Osteoblast (primary cell): ENCODE measurements around the gene ZNF880. TPM values are rescaled to one million over a fixed set of nuclear protein-coding genes. Genes with fewer than 3 reads are reported as not detected.

ENCODE experiments used
- DNase-seq: peaks from one replicate; pipeline ENCODE4 v3.0.0; 2011; ENCODE audit warnings: low spot score, mixed read lengths; ENCODE audit not compliant: insufficient read length; ENCODE audit errors: missing footprints
- H2AFZ ChIP-seq: 2 replicates; pipeline ENCODE4 v1.6.0; 2011; ENCODE audit warnings: mild to moderate bottlenecking, low read length
- H3K27ac ChIP-seq: 2 replicates; pipeline ENCODE4 v1.5.1; 2011; ENCODE audit warnings: mild to moderate bottlenecking, low read depth, low read length, moderate library complexity
- H3K27me3 ChIP-seq: 2 replicates; pipeline ENCODE4 v1.6.0; 2012; ENCODE audit warnings: mild to moderate bottlenecking, control low read depth, inconsistent platforms, low read length, moderate library complexity; ENCODE audit not compliant: insufficient read depth
- H3K36me3 ChIP-seq: 2 replicates; pipeline ENCODE4 v1.5.1; 2011; ENCODE audit warnings: mild to moderate bottlenecking, low read length, control low read depth, moderate library complexity; ENCODE audit not compliant: insufficient read depth
- H3K4me1 ChIP-seq: 2 replicates; pipeline ENCODE4 v1.5.1; 2011; ENCODE audit warnings: mild to moderate bottlenecking, low read length, control low read depth, moderate library complexity; ENCODE audit not compliant: insufficient read depth
- H3K4me2 ChIP-seq: 2 replicates; pipeline ENCODE4 v1.6.0; 2011; ENCODE audit warnings: mild to moderate bottlenecking, low read length; ENCODE audit not compliant: insufficient read depth
- H3K4me3 ChIP-seq: fragments of 200-600 bp; sonication (generic); 3 replicates; pipeline ENCODE4 v1.5.1; 2012; ENCODE audit warnings: mild to moderate bottlenecking, low read length, inconsistent platforms; ENCODE audit not compliant: insufficient read depth
- H3K79me2 ChIP-seq: 2 replicates; pipeline ENCODE4 v1.6.0; 2012; ENCODE audit warnings: mild to moderate bottlenecking, low read length, control low read depth, inconsistent platforms; ENCODE audit not compliant: insufficient read depth
- H3K9me3 ChIP-seq: 2 replicates; pipeline ENCODE4 v1.5.1; 2011; ENCODE audit warnings: low read depth, low read length, control low read depth
- H4K20me1 ChIP-seq: 2 replicates; pipeline ENCODE4 v1.6.0; 2012; ENCODE audit warnings: mild to moderate bottlenecking, low read length, control low read depth; ENCODE audit not compliant: insufficient read depth
- CTCF ChIP-seq: IDR thresholded peaks from 2 replicates; pipeline ENCODE4 v1.5.1; 2011; ENCODE audit warnings: mild to moderate bottlenecking, low read depth, low read length, moderate library complexity; ENCODE audit errors: extremely low read depth
- small RNA-seq: library from RNA; depleted of rRNA; stranded (forward); fragments of <200 nt; gene quantifications from one replicate; pipeline ENCODE3, GENCODE V24; 2012
- total RNA-seq: library from RNA; depleted of rRNA; stranded (reverse); fragments of >200 nt; gene quantifications from 2 replicates; pipeline ENCODE4 v1.2.3, GENCODE V29; 2012

The ZNF880 gene
- total RNA-seq, 1 donor: 18.5 TPM

GRCh38 chr19:52415711-52416110, 46.0 kb downstream of the ZNF880 start:
- peaks cover 16% of the 10 kb centered on the region for H3K36me3 ChIP-seq
- no peaks in the 10 kb centered on the region for H3K4me1 ChIP-seq
- H3K79me2 ChIP-seq: no peaks in the 10 kb centered on the region
- H3K27ac ChIP-seq: no peak overlapping the region
- H3K4me3 ChIP-seq: no peak overlapping the region
- DNase-seq: no peak
- peaks cover 33% of the 10 kb centered on the region for H3K9me3 ChIP-seq
- H4K20me1 ChIP-seq: no peaks in the 10 kb centered on the region
- TF ChIP-seq CTCF: no peak
- H2AFZ ChIP-seq: no peak overlapping the region
- no peak overlapping the region for H3K4me2 ChIP-seq
- H3K27me3 ChIP-seq: no peaks in the 10 kb centered on the region

GRCh38 chr19:52428937-52429336, 59.2 kb downstream of the ZNF880 start, which contains the start of gene ZNF534:
ZNF534 (plus strand) TSS chr19:52429148; CDS start chr19:52431475, 2,327 bp downstream.
- H4K20me1 ChIP-seq: no peaks in the 10 kb centered on the region
- no peak for TF ChIP-seq CTCF
- H3K27ac ChIP-seq: no peak within 1 kb of the TSS
- no peaks in the 10 kb centered on the region for H3K27me3 ChIP-seq
- H3K36me3 ChIP-seq: no peaks in the 10 kb centered on the region
- H3K4me1 ChIP-seq: no peaks in the 10 kb centered on the region
- H3K4me2 ChIP-seq: no peak within 1 kb of the TSS
- no peak within 1 kb of the TSS for H2AFZ ChIP-seq
- DNase-seq: no peak
- H3K79me2 ChIP-seq: no peaks in the 10 kb centered on the region
- H3K9me3 ChIP-seq: peaks cover 2% of the 10 kb centered on the region
- H3K4me3 ChIP-seq: no peak within 1 kb of the TSS

Small RNA genes lying within 50 kb of the gene (small RNA-seq; reads per million reads assigned to genes)
- not detected for gene AC010332.1

Other genes with a start within 250 kb of the ZNF880 start
- gene ZNF616, start 230.0 kb upstream of the ZNF880 start, total RNA-seq: 9.8 and 12.7 TPM in 2 replicates
- 11.9 and 21.2 TPM in 2 replicates for gene ZNF836, start 198.3 kb upstream of the ZNF880 start, total RNA-seq
- gene PPP2R1A, start 179.9 kb upstream of the ZNF880 start, total RNA-seq: 151 and 183 TPM in 2 replicates
- 11.2 and 16.5 TPM in 2 replicates for gene ZNF766, start 100.3 kb upstream of the ZNF880 start, total RNA-seq
- gene ZNF480, start 72.8 kb upstream of the ZNF880 start, total RNA-seq: 9.4 and 10.3 TPM in 2 replicates
- 2.9 and 3.3 TPM in 2 replicates for gene ZNF610, start 33.7 kb upstream of the ZNF880 start, total RNA-seq
- 26.5 and 32.9 TPM in 2 replicates for gene ZNF528, start 27.9 kb downstream of the ZNF880 start, total RNA-seq
- gene ZNF534, start 59.2 kb downstream of the ZNF880 start, total RNA-seq: not detected in 2 replicates
- gene ZNF578, start 83.6 kb downstream of the ZNF880 start, total RNA-seq: 2.4 and 2.5 TPM in 2 replicates
- gene ZNF808, start 157.7 kb downstream of the ZNF880 start, total RNA-seq: 17.0 and 19.7 TPM in 2 replicates
- gene ZNF701, start 200.4 kb downstream of the ZNF880 start, total RNA-seq: 14.5 and 17.7 TPM in 2 replicates